NCI-H1417 (cell line): ENCODE measurements around the gene OSTN.
"Not testable (repeated sequence)": the region's sequence is repeated elsewhere in the genome, so short reads cannot be mapped to it uniquely, and the experiment has no call there.

Experiments used
- DNase-seq, 3 experiments: peaks; one replicate each; lab custom pipeline; 2025; lab: John Stamatoyannopoulos, UW

The OSTN gene

GRCh38 chr3:191263850-191264249, 64.8 kb downstream of the OSTN start:
- DNase-seq = no peak

- DNase-seq = no peak
These were observed 69.7 kb downstream of the OSTN start for GRCh38 chr3:191268737-191269136.

GRCh38 chr3:191269289-191270085, 70.4 kb downstream of the OSTN start:
- no peak for DNase-seq

- DNase-seq = not testable (repeated sequence)
These were observed 76.2 kb downstream of the OSTN start for GRCh38 chr3:191275244-191275643.

- peak in 1 of 3 experiments; percentile 19 for DNase-seq
These were observed 76.7 kb downstream of the OSTN start for GRCh38 chr3:191275751-191276150.

GRCh38 chr3:191280111-191280510, 81.1 kb downstream of the OSTN start:
- DNase-seq = no peak

GRCh38 chr3:191280882-191281281, 81.8 kb downstream of the OSTN start:
- DNase-seq = no peak

- no peak for DNase-seq
These were observed 83.5 kb downstream of the OSTN start for GRCh38 chr3:191282251-191283185.

GRCh38 chr3:191283400-191283799, 84.4 kb downstream of the OSTN start:
- DNase-seq = no peak

- DNase-seq = no peak
These were observed 91.4 kb downstream of the OSTN start for GRCh38 chr3:191290311-191291025.

- DNase-seq = no peak
These were observed 93.4 kb downstream of the OSTN start for GRCh38 chr3:191292243-191293015.

GRCh38 chr3:191294291-191294690, 95.2 kb downstream of the OSTN start:
- no peak for DNase-seq

GRCh38 chr3:191296041-191296541, 97.0 kb downstream of the OSTN start:
- peak in 1 of 3 experiments; percentile 37 for DNase-seq

GRCh38 chr3:191298846-191299245, 99.8 kb downstream of the OSTN start:
- no peak for DNase-seq

- no peak for DNase-seq
These were observed 101.4 kb downstream of the OSTN start for GRCh38 chr3:191300422-191300821.

GRCh38 chr3:191301017-191301416, 102.0 kb downstream of the OSTN start:
- no peak for DNase-seq

GRCh38 chr3:191301782-191302411, 102.9 kb downstream of the OSTN start:
- no peak for DNase-seq

GRCh38 chr3:191302451-191302850, 103.4 kb downstream of the OSTN start:
- peak in 1 of 3 experiments; percentile 14 for DNase-seq

- no peak for DNase-seq
These were observed 104.6 kb downstream of the OSTN start for GRCh38 chr3:191303596-191303995.

GRCh38 chr3:191306428-191306827, 107.4 kb downstream of the OSTN start:
- no peak for DNase-seq

GRCh38 chr3:191307341-191307740, 108.3 kb downstream of the OSTN start:
- DNase-seq = no peak
